HG02763 (cell line): ENCODE data around the gene TBX22.
"Not testable (repeated sequence)": the region's sequence is repeated elsewhere in the genome, so short reads cannot be mapped to it uniquely, and the experiment has no call there.

ENCODE experiments used
- ATAC-seq: cut with Tn5 transposase; IDR thresholded peaks from one replicate; pipeline ENCODE4 v1.9.1; 2021; ENCODE audit warnings: mild to moderate bottlenecking, moderate library complexity; ENCODE audit not compliant: unreplicated experiment

The TBX22 gene, protein sequence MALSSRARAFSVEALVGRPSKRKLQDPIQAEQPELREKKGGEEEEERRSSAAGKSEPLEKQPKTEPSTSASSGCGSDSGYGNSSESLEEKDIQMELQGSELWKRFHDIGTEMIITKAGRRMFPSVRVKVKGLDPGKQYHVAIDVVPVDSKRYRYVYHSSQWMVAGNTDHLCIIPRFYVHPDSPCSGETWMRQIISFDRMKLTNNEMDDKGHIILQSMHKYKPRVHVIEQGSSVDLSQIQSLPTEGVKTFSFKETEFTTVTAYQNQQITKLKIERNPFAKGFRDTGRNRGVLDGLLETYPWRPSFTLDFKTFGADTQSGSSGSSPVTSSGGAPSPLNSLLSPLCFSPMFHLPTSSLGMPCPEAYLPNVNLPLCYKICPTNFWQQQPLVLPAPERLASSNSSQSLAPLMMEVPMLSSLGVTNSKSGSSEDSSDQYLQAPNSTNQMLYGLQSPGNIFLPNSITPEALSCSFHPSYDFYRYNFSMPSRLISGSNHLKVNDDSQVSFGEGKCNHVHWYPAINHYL

GRCh38 chrX:80014141-80014940 is at the start of gene TBX22:
TSS of gene TBX22 (plus strand) at chrX:80014753. CDS start at chrX:80022270, 7,517 bp downstream.
- ATAC-seq: no peak

DNA sequence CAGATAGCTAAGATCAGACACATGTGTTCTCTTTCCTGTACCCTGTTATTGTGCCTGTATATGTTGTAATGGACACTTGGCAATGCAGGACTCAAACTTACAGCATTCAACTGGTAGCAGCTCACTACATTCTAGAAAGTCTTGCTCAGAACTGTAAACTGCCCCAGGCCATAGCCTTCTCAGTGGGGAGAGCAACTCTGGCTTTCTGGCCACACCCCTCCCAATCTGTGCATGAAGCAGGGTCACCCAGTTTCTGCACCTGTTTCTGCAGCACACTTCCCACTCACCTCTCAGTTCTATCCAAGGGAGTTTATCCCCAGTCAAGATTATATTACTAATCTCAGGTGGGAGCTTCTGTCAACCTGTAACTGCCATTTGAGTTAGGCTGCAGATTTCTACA is 38.9 kb upstream of the TBX22 start:
- no peak for ATAC-seq

- no peak for ATAC-seq
These were observed 10.1 kb upstream of the TBX22 start for GRCh38 chrX:80004458-80004857.

GRCh38 chrX:80011522-80011921 is 3.0 kb upstream of the TBX22 start:
- ATAC-seq: no peak

- no peak for ATAC-seq
These were observed 1.6 kb downstream of the TBX22 start for GRCh38 chrX:80016182-80016581.

DNA sequence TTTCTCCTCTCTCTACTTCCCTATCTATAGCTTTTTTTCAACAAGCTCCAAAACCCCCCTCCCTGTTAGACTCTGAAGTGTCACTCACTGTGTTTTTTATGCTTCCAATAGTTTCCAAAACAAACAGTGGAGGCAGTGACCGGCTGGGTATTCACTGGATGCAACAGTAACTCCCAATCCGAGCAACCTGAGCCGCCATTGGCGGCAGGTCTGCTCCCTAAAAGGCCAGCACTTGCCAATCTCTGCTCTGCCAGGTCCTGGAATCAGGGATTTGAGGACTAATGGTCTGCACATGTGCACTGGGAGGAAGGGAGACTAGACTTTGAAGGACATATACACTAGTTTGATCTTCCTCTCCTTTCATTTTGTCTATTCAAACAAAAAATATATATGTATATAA is 7.1 kb downstream of the TBX22 start:
- ATAC-seq: no peak

DNA sequence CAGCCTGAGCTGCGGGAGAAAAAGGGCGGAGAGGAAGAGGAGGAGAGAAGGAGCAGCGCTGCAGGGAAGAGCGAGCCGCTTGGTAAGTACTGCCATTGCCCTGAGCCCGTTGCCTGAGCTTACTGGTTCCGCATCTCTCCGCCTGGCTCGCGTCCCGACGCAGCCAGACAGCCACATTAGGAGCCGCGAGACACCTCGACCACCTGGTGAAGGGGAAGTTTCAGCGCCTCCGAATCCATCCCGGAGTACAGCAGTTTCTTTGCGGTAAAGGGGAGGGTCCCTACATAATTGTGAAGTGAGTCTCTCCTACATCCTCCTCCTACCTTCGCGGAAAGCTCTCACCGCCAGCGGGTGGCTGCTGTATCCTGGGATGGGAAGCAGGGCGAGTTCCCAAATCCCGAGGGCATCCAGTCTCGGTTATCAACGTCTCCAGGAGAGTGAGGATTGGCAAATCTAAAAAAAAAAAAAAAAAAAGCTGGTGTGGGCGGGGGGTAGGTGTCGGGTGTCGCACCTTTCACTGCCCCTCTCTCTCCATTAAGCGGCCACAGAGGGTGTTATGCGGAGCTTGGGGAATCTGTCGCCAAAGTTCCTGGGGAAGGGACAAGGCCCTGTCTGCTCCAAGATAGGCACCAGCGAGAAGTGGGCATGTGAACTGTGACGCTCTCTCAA is 7.9 kb downstream of the TBX22 start:
- no peak for ATAC-seq

DNA sequence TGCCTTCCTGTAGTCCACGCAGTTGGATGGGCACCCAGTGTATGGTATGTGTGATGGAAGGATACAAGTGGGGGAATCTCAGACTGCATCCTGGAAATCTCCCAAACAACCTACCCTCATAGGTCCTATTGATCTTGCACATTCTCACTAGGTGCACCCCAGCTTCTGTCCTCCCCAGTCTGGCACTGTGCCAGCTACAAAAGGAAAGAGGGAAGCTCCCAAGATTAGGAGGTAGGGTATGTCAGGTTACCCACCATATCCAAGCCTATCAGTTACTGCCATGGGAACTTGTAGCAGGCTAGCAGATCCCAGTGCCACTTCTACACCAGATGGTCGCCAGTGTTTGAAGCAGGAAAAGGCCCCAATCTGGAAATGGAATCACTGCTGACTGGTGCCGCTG is 11.6 kb downstream of the TBX22 start:
- ATAC-seq: no peak

DNA sequence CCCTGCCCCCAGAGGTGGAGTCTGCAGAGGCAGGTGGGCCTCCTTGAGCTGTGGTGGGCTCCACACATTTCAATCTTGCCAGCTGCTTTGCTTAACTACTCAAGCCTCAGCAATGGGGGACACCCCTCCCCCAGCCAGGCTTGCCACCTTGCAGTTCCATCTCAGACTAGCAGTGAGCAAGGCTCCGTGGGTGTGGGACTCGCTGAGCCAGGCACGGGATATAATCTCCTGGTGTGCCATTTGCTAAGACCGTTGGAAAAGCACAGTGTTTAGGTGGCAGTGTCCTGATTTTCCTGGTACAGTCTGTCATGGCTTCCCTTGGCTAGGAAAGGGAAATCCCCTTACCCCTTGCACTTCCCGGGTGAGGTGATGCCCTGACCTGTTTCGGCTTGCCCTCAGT is 51.6 kb downstream of the TBX22 start:
- ATAC-seq: not testable (repeated sequence)

- not testable (repeated sequence) for ATAC-seq
These were observed 61.1 kb downstream of the TBX22 start for GRCh38 chrX:80075625-80076024.
